ENCODE measurements around the gene NXPH3. TPM values are rescaled to one million over a fixed set of nuclear protein-coding genes. Genes with fewer than 3 reads are reported as not detected.

NXPH3 gene
- total RNA-seq, 1 donor from 2014 or later, result 0.79 TPM

DNA sequence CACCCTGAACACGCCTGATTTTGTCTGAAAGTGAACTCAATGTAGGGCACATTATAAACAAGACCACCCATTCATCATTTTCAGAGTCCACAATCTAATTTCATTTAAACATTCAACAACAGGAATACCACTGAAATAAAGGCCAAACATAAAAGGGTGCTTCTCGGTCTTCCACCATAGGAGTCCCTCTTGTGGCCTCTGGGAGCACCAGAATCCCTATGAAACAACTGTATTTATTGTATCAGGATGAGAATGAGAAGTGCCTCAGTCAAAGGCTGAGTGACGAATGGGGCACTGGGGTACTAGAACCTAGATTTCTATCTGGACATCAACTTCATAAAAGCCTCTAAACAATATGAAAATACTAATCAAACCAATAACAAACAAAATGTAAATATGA, 40.4 kb downstream of the NXPH3 start:
- Mint-ChIP-seq H3K4me1 (no peaks in the 10 kb centered on the region), H3K36me3 (ENCODE audit: low read depth) (peaks cover 11% of the 10 kb centered on the region), H3K9me3 (no peaks in the 10 kb centered on the region), H3K4me3 (no peak overlapping the region), H3K27ac (ENCODE audit: unreplicated experiment) (no peak overlapping the region), H3K27me3 (ENCODE audit: low read depth) (no peaks in the 10 kb centered on the region)
- DNase-seq (ENCODE audit: low read depth, low spot score), result no peak
- TF ChIP-seq, protein P1, sequence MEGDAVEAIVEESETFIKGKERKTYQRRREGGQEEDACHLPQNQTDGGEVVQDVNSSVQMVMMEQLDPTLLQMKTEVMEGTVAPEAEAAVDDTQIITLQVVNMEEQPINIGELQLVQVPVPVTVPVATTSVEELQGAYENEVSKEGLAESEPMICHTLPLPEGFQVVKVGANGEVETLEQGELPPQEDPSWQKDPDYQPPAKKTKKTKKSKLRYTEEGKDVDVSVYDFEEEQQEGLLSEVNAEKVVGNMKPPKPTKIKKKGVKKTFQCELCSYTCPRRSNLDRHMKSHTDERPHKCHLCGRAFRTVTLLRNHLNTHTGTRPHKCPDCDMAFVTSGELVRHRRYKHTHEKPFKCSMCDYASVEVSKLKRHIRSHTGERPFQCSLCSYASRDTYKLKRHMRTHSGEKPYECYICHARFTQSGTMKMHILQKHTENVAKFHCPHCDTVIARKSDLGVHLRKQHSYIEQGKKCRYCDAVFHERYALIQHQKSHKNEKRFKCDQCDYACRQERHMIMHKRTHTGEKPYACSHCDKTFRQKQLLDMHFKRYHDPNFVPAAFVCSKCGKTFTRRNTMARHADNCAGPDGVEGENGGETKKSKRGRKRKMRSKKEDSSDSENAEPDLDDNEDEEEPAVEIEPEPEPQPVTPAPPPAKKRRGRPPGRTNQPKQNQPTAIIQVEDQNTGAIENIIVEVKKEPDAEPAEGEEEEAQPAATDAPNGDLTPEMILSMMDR (conservative IDR thresholded peaks at IDR 0.05), result peak; percentile 21

DNA sequence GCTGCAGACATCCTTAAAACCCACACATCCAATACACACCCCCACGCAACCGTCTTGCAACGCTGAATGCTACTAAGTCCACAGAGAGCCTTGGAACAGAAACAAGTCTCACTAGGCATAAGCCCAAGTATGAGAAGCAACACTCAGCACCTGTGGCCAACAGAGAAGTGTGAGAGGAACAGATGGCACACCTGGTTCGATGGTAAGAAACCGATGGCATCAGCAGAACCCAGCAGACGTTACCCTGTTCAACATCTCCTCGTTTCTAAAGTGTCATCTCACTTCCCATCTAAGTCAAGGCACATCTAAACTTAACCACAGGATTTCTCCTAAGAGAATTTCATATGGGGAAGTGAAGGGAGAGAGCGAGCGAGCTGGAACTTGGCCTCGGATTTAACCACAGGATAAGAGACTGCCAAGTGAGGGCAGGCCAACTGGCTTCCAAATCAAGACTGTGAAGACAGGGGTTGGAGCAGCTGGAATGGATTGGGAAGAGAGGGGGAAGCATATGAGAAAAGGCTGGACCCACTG, 41.0 kb downstream of the NXPH3 start:
- Mint-ChIP-seq H3K36me3 (ENCODE audit: low read depth) (peaks cover 11% of the 10 kb centered on the region), H3K9me3 (no peaks in the 10 kb centered on the region), H3K27me3 (ENCODE audit: low read depth) (no peaks in the 10 kb centered on the region), H3K27ac (ENCODE audit: unreplicated experiment) (no peak overlapping the region), H3K4me1 (no peaks in the 10 kb centered on the region), H3K4me3 (no peak overlapping the region)
- DNase-seq (ENCODE audit: low read depth, low spot score), result no peak
- TF ChIP-seq, protein P1 (conservative IDR thresholded peaks at IDR 0.05), result no peak

DNA sequence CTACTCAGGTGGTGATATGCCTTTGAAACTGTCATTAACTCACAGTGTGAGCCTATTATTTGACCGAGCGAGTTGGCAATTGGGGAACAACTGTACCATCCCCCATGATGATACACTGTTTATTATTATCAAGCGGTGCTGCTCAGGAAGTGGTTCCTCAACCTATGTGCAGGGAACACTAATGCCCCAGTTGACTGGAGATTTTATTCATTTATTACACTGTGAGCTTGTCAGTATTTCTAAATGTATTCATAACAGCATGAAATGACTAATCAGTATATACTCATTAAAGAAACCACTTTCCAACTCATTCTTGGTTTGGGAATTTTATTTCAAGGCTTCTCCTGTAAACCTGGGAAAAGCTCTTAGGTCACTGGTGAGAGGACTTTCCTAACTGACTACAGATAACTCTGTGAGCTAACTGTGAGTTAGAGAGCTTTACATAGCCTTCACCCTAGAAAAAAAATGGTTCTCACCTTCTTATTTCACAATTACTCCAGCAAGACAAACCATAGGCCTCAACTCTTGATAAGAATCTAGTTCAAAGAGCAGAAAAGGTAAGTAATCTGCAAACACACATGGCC, 42.4 kb downstream of the NXPH3 start:
- Mint-ChIP-seq H3K4me3 (no peak overlapping the region), H3K36me3 (ENCODE audit: low read depth) (peaks cover 15% of the 10 kb centered on the region), H3K4me1 (no peaks in the 10 kb centered on the region), H3K9me3 (no peaks in the 10 kb centered on the region), H3K27me3 (ENCODE audit: low read depth) (no peaks in the 10 kb centered on the region), H3K27ac (ENCODE audit: unreplicated experiment) (no peak overlapping the region)
- TF ChIP-seq, protein P1 (conservative IDR thresholded peaks at IDR 0.05), result no peak
- no peak for DNase-seq (ENCODE audit: low read depth, low spot score)

DNA sequence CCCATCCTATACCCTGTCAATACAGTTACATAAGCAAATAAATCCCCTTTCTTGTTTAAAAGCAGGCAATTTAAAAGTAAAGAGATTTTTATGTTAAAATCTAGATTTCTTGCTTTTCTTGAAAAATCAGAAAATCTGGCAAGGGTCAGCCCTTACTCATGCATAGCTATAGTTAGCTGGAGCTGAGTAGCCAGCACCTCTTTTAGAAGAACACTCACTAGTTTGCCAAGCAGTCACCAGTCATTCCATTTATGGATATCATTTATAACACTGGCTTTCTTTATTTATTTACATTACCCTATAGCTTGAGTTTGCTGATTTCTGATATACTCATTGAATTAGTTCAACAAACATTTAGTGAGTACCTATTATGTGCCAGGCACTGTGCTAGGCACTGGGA, 45.7 kb downstream of the NXPH3 start:
- peaks cover 11% of the 10 kb centered on the region for H3K36me3 Mint-ChIP-seq (ENCODE audit: low read depth)
- no peak overlapping the region for H3K4me3 Mint-ChIP-seq
- no peaks in the 10 kb centered on the region for H3K4me1 Mint-ChIP-seq
- no peaks in the 10 kb centered on the region for H3K9me3 Mint-ChIP-seq
- DNase-seq (ENCODE audit: low read depth, low spot score), result no peak
- no peaks in the 10 kb centered on the region for H3K27me3 Mint-ChIP-seq (ENCODE audit: low read depth)
- H3K27ac Mint-ChIP-seq (ENCODE audit: unreplicated experiment), result no peak overlapping the region
- TF ChIP-seq, protein P1 (conservative IDR thresholded peaks at IDR 0.05), result no peak

DNA sequence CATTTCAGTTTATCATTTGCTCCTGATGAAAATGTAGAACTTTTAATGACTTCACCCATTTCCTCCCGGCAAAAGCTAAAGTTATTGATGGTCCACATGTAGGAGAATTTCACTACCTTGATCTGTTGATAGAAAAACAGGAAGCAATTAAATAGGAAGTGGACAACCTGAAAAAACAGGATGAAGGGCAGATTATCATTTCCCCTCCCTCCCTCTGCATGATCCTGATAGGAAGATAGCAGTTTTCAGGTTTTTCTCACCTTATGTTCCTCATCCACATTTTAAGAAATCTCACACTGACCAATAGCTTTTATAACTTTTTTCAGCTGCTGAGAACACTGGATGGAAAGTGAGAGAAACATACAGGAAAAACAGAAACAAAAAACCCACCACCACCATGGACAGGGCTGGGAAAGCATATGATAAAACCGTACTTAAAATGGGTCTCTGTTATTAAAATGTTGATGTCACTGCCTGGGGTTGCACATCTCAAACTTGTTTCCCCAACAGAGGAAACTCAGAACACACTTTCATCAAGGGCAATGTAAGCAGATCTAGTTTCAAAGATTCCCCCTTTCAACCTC, 46.4 kb downstream of the NXPH3 start:
- DNase-seq (ENCODE audit: low read depth, low spot score), result no peak
- TF ChIP-seq, protein P1 (conservative IDR thresholded peaks at IDR 0.05), result no peak
- H3K27ac Mint-ChIP-seq (ENCODE audit: unreplicated experiment), result no peak overlapping the region
- H3K9me3 Mint-ChIP-seq, result no peaks in the 10 kb centered on the region
- no peaks in the 10 kb centered on the region for H3K4me1 Mint-ChIP-seq
- H3K4me3 Mint-ChIP-seq, result no peak overlapping the region
- H3K27me3 Mint-ChIP-seq (ENCODE audit: low read depth), result no peaks in the 10 kb centered on the region
- H3K36me3 Mint-ChIP-seq (ENCODE audit: low read depth), result peaks cover 11% of the 10 kb centered on the region
